ENCODE results near the gene TNS1. TPM values are rescaled to one million over a fixed set of nuclear protein-coding genes. Genes with fewer than 3 reads are reported as not detected.

Gene TNS1
- total RNA-seq, 4 donors from 2014 or later = 169 to 316 (median 229) TPM

GRCh38 chr2:217861334-217861877, 141.4 kb downstream of the TNS1 start:
- TF ChIP-seq POLR2A (IDR thresholded peaks at IDR 0.05) (no peak), CTCF (IDR thresholded peaks at IDR 0.05) (no peak)
- Histone ChIP-seq H3K4me3 (replicated peaks in 1 of 3) (no peak overlapping the region), H3K36me3 (peaks cover 23 to 37% of the 10 kb centered on the region in 2 donors), H3K27me3 (no peaks in the 10 kb centered on the region), H3K27ac (peak overlapping the region in 1 of 3 donors; percentile 82), H3K9me3 (no peaks in the 10 kb centered on the region), H3K4me1 (peaks cover 31 to 35% of the 10 kb centered on the region in 2 donors)
- intact Hi-C loops (cut with DNase I) = no loop called here
- no peak for DNase-seq
- whole genome bisulfite sequencing, 2 donors = 95 to 99% methylated on average over 5 of the region's 5 CpGs

GRCh38 chr2:217859926-217860325, 142.9 kb downstream of the TNS1 start:
- H3K9me3 ChIP-seq = no peaks in the 10 kb centered on the region
- TF ChIP-seq POLR2A (IDR thresholded peaks at IDR 0.05) = no peak
- no peak for DNase-seq
- no peak overlapping the region for H3K4me3 ChIP-seq (replicated peaks in 1 of 3)
- H3K4me1 ChIP-seq = peaks cover 31 to 35% of the 10 kb centered on the region in 2 donors
- 94 to 99% methylated on average over 5 of the region's 5 CpGs for WGBS, 2 donors
- no peaks in the 10 kb centered on the region for H3K27me3 ChIP-seq
- intact Hi-C loops (cut with DNase I) = no loop called here
- H3K36me3 ChIP-seq = peaks cover 19 to 33% of the 10 kb centered on the region in 2 donors
- peak overlapping the region in 2 of 3 donors; percentile 82 to 84 for H3K27ac ChIP-seq

GRCh38 chr2:217858519-217859491, 144.0 kb downstream of the TNS1 start:
- Histone ChIP-seq H3K4me1 (peaks cover 31 to 40% of the 10 kb centered on the region in 2 donors), H3K36me3 (peaks cover 16 to 25% of the 10 kb centered on the region in 2 donors), H3K27ac (peak overlapping the region; percentile 76 to 84 (median 82)), H3K4me3 (replicated peaks in 1 of 3) (no peak overlapping the region), H3K27me3 (no peaks in the 10 kb centered on the region), H3K9me3 (no peaks in the 10 kb centered on the region)
- intact Hi-C loops (cut with DNase I) = no loop called here
- WGBS, 2 donors = 14 to 27% methylated on average over 11 of the region's 11 CpGs
- DNase-seq = peak; percentile 95
- TF ChIP-seq CTCF (IDR thresholded peaks at IDR 0.05) = no peak
- peak in 1 of 2 donors; percentile 19 for TF ChIP-seq POLR2A (IDR thresholded peaks at IDR 0.05)

- no peaks in the 10 kb centered on the region for H3K9me3 ChIP-seq
- H3K27ac ChIP-seq = peak overlapping the region; percentile 20 to 84 (median 82)
- H3K4me1 ChIP-seq = peaks cover 31 to 42% of the 10 kb centered on the region in 2 donors
- no peaks in the 10 kb centered on the region for H3K27me3 ChIP-seq
- WGBS, 2 donors = 48 to 55% methylated on average over 19 to 20 of the region's 20 CpGs
- peaks cover 13 to 16% of the 10 kb centered on the region in 2 donors for H3K36me3 ChIP-seq
- peak; percentile 72 to 75 for DNase-seq
- intact Hi-C loops (cut with DNase I) = no loop called here
- no peak overlapping the region for H3K4me3 ChIP-seq (replicated peaks in 1 of 3)
- TF ChIP-seq CTCF (IDR thresholded peaks at IDR 0.05) (no peak), POLR2A (IDR thresholded peaks at IDR 0.05) (no peak)
Measured at GRCh38 chr2:217857624-217858506, 144.9 kb downstream of the TNS1 start.

- Histone ChIP-seq H3K4me1 (peaks cover 35 to 51% of the 10 kb centered on the region in 2 donors), H3K9me3 (no peaks in the 10 kb centered on the region), H3K27ac (peak overlapping the region; percentile 20 to 84 (median 82)), H3K36me3 (peaks cover 10 to 11% of the 10 kb centered on the region in 2 donors), H3K4me3 (replicated peaks in 1 of 3) (no peak overlapping the region), H3K27me3 (no peaks in the 10 kb centered on the region)
- WGBS, 2 donors = 61 to 63% methylated on average over 4 of the region's 4 CpGs
- intact Hi-C loops (cut with DNase I) = no loop called here
- no peak for DNase-seq
- TF ChIP-seq POLR2A (IDR thresholded peaks at IDR 0.05) (no peak), CTCF (IDR thresholded peaks at IDR 0.05) (no peak)
Measured at GRCh38 chr2:217856871-217857270, 145.9 kb downstream of the TNS1 start.

Measured in thyroid gland (tissue), 4 donors.